Mesenchymal stem cell (in vitro differentiated cells and primary cell): Measurements from ENCODE around the gene IL6R.
A peak's percentile ranks its signal among the peaks of the same experiment; 100 is the strongest.

ENCODE experiments used
- DNase-seq: peaks from one replicate; pipeline ENCODE4 v3.0.0-alpha.2; 2013
- H2AFZ ChIP-seq: one replicate; pipeline ENCODE4 v1.6.1; 2013; ENCODE audit warnings: low read depth, mild to moderate bottlenecking, control low read depth, inconsistent platforms, low read length, moderate library complexity
- H2AK5ac ChIP-seq: 2 replicates; pipeline ENCODE4 v1.6.1; 2013; ENCODE audit warnings: low read length, moderate library complexity, mild to moderate bottlenecking, inconsistent platforms; ENCODE audit not compliant: severe bottlenecking
- H2BK120ac ChIP-seq: one replicate; pipeline ENCODE4 v1.6.1; 2013; ENCODE audit warnings: low read depth, mild to moderate bottlenecking, inconsistent platforms, low read length, moderate library complexity
- H2BK12ac ChIP-seq, 2 experiments: one replicate each; pipeline ENCODE4 v1.6.1; 2013; ENCODE audit warnings: inconsistent platforms in 2 of 2, low read length in 2 of 2, mild to moderate bottlenecking in 2 of 2, moderate library complexity in 2 of 2, control low read depth in 1 of 2
- H2BK15ac ChIP-seq: one replicate; pipeline ENCODE4 v1.6.1; 2013; ENCODE audit warnings: mild to moderate bottlenecking, low read depth, inconsistent platforms; ENCODE audit not compliant: poor library complexity, severe bottlenecking
- H2BK5ac ChIP-seq: 2 replicates; pipeline ENCODE4 v1.6.1; 2013; ENCODE audit warnings: low read depth, mild to moderate bottlenecking, low read length, control low read depth, inconsistent platforms; ENCODE audit not compliant: poor library complexity, severe bottlenecking
- H3K14ac ChIP-seq, 2 experiments: one replicate each; pipeline ENCODE4 v1.6.1; 2013; ENCODE audit warnings: inconsistent platforms in 2 of 2, low read length in 2 of 2, control low read depth in 1 of 2, mild to moderate bottlenecking in 1 of 2, moderate library complexity in 1 of 2
- H3K18ac ChIP-seq, 2 experiments: one replicate each; pipeline ENCODE4 v1.6.1; 2013; ENCODE audit warnings: inconsistent platforms in 2 of 2, low read length in 2 of 2, control low read depth in 1 of 2, low read depth in 1 of 2, mild to moderate bottlenecking in 1 of 2
- H3K23ac ChIP-seq, 2 experiments: one replicate each; pipeline ENCODE4 v1.6.1; 2013; ENCODE audit warnings: inconsistent platforms in 2 of 2, low read length in 2 of 2, mild to moderate bottlenecking in 2 of 2, moderate library complexity in 2 of 2, control low read depth in 1 of 2
- H3K27ac ChIP-seq: 2 replicates; pipeline ENCODE4 v1.5.1; 2013; ENCODE audit warnings: mild to moderate bottlenecking, moderate library complexity, low read length, control low read depth, inconsistent platforms; ENCODE audit not compliant: poor library complexity, severe bottlenecking
- H3K27me3 ChIP-seq, 2 experiments: 2 replicates each; pipeline versions ENCODE4 v1.6.1 to v1.7.0; 2013; ENCODE audit warnings: low read length in 2 of 2, mild to moderate bottlenecking in 2 of 2, moderate library complexity in 2 of 2, control low read depth in 1 of 2, inconsistent platforms in 1 of 2; ENCODE audit not compliant: control insufficient read depth in 1 of 2, insufficient read depth in 1 of 2
- H3K36me3 ChIP-seq, 2 experiments: 2 replicates each; pipeline versions ENCODE4 v1.6.1 to v1.7.0; 2013; ENCODE audit warnings: low read length in 2 of 2, control low read depth in 1 of 2, inconsistent platforms in 1 of 2, low read depth in 1 of 2, mild to moderate bottlenecking in 1 of 2; ENCODE audit not compliant: insufficient read depth in 2 of 2, control insufficient read depth in 1 of 2
- H3K4ac ChIP-seq, 2 experiments: one replicate each; pipeline ENCODE4 v1.6.1; 2013; ENCODE audit warnings: inconsistent platforms in 2 of 2, low read length in 2 of 2, mild to moderate bottlenecking in 2 of 2, moderate library complexity in 2 of 2, control low read depth in 1 of 2, low read depth in 1 of 2
- H3K4me1 ChIP-seq: 2 replicates; pipeline ENCODE4 v1.6.1; 2013; ENCODE audit warnings: low read depth, low read length, control low read depth; ENCODE audit not compliant: control insufficient read depth, insufficient read depth
- H3K4me2 ChIP-seq: 2 replicates; pipeline ENCODE4 v1.6.1; 2013; ENCODE audit warnings: low read length, mild to moderate bottlenecking, inconsistent platforms; ENCODE audit not compliant: poor library complexity, severe bottlenecking
- H3K4me3 ChIP-seq, 2 experiments: 2 replicates each; pipeline versions ENCODE4 v1.5.1 to v1.7.0; 2013; ENCODE audit warnings: low read length in 2 of 2, mild to moderate bottlenecking in 2 of 2, control low read depth in 1 of 2, low read depth in 1 of 2; ENCODE audit not compliant: insufficient read depth in 1 of 2
- H3K79me1 ChIP-seq: replicated peaks from 2 replicates; pipeline ENCODE4 v1.6.1; 2013; ENCODE audit warnings: mild to moderate bottlenecking, control low read depth, low read length, inconsistent platforms; ENCODE audit not compliant: poor library complexity, severe bottlenecking
- H3K9ac ChIP-seq: 2 replicates; pipeline ENCODE4 v1.7.0; 2013; ENCODE audit warnings: mild to moderate bottlenecking, low read length, moderate library complexity
- H3K9me3 ChIP-seq: 2 replicates; pipeline ENCODE4 v1.7.0; 2013; ENCODE audit warnings: mild to moderate bottlenecking, low read length; ENCODE audit not compliant: control insufficient read depth
- H4K8ac ChIP-seq: one replicate; pipeline ENCODE4 v1.6.1; 2013; ENCODE audit warnings: inconsistent platforms, mild to moderate bottlenecking, low read length, moderate library complexity
- H4K91ac ChIP-seq: one replicate; pipeline ENCODE4 v1.6.1; 2013; ENCODE audit warnings: mild to moderate bottlenecking, low read length, inconsistent platforms
- WGBS: methylation state at CpG from one replicate; pipeline ENCODE4 v1.1.7; 2013; ENCODE audit warnings: mixed read lengths; 5-methylcytosine and 5-hydroxymethylcytosine counted together

Gene IL6R

DNA sequence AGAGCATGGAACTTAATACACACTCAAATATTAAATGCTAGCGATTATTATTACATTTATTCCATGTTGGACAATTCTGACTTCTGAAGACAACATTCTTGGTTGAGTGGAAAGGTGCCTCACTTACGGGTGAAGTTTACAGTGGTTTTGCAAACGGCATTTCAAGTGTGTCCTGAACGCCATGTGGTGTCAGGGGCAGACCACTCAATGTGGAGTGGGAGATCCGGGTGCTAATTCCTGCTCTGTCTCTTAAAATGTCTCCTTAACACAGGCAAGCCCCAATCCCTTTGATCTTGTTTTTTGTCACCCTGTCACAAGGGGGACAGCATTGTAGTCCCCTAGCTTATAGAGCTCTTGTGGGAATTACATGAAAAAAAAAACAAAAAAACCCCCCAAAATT is 91.2 kb downstream of the IL6R start:
- no peak overlapping the region for H3K23ac ChIP-seq
- H4K8ac ChIP-seq: no peak overlapping the region
- H3K4me3 ChIP-seq: no peak overlapping the region
- no peak overlapping the region for H3K9ac ChIP-seq
- H4K91ac ChIP-seq: no peak overlapping the region
- no peaks in the 10 kb centered on the region for H3K36me3 ChIP-seq
- peaks cover 2% of the 10 kb centered on the region for H3K9me3 ChIP-seq
- peaks cover under 1% of the 10 kb centered on the region for H3K4me1 ChIP-seq
- H2BK12ac ChIP-seq: no peak overlapping the region
- no peak overlapping the region for H2AK5ac ChIP-seq
- H3K27me3 ChIP-seq: peaks cover 52 to 54% of the 10 kb centered on the region in 2 experiments
- no peaks in the 10 kb centered on the region for H3K79me1 ChIP-seq
- no peak overlapping the region for H3K4ac ChIP-seq
- H3K27ac ChIP-seq: no peak overlapping the region
- H2BK15ac ChIP-seq: no peak overlapping the region
- no peak overlapping the region for H2BK5ac ChIP-seq
- no peak overlapping the region for H2BK120ac ChIP-seq
- H3K18ac ChIP-seq: peak overlapping the region in 1 of 2 experiments; percentile 2
- no peak overlapping the region for H2AFZ ChIP-seq
- 27% methylated on average over 5 of the region's 5 CpGs for WGBS
- DNase-seq: no peak
- H3K4me2 ChIP-seq: no peak overlapping the region
- no peak overlapping the region for H3K14ac ChIP-seq

DNA sequence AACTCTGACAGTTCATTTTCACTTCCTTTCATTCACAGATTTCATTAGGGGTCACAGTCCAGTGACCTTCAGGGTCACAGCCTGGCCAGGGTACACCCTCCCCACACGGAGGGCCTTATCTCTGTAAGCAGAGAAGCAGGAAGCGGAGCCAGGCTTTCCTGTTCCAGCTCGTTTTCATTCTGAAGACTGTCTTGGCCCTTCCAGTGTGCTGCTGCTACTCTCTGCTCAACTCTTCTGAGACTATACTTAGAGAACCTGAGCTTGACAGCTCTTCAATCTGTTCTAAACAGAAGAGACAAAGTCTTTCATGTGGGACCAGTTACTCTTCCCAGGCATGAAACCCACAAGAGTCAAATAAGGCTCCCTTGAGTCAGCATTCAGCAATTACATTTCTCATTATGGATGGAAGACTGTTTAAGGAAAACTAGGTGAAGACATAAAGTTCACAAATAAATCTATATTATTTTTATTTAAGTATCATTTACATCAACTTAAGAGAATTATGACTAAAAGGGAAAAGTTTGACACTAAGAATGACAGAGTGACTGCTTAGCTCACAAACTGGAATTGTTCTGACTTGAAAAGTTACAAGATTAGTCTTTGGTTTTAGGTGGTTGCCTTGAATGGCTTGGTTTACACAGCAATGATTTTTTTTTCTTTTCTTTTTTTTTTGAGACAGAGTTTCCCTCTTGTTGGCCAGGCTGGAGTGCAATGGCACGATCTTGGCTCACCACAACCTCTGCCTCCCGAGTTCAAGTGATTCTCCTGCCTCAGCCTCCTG is 92.1 kb downstream of the IL6R start:
- Histone ChIP-seq H2AFZ (no peak overlapping the region), H3K18ac (no peak overlapping the region), H3K4me1 (peaks cover 6% of the 10 kb centered on the region), H2AK5ac (no peak overlapping the region), H2BK5ac (no peak overlapping the region), H2BK15ac (no peak overlapping the region), H3K36me3 (no peaks in the 10 kb centered on the region), H3K79me1 (no peaks in the 10 kb centered on the region), H3K27me3 (peaks cover 46 to 54% of the 10 kb centered on the region in 2 experiments), H3K23ac (no peak overlapping the region), H3K9me3 (peaks cover 2% of the 10 kb centered on the region), H3K4me3 (no peak overlapping the region), H4K91ac (no peak overlapping the region), H3K27ac (no peak overlapping the region), H3K4ac (no peak overlapping the region), H2BK12ac (no peak overlapping the region), H3K9ac (no peak overlapping the region), H4K8ac (no peak overlapping the region), H2BK120ac (no peak overlapping the region), H3K4me2 (no peak overlapping the region), H3K14ac (no peak overlapping the region)
- DNase-seq: peak; percentile 12
- WGBS: 44% methylated on average over 5 of the region's 5 CpGs

DNA sequence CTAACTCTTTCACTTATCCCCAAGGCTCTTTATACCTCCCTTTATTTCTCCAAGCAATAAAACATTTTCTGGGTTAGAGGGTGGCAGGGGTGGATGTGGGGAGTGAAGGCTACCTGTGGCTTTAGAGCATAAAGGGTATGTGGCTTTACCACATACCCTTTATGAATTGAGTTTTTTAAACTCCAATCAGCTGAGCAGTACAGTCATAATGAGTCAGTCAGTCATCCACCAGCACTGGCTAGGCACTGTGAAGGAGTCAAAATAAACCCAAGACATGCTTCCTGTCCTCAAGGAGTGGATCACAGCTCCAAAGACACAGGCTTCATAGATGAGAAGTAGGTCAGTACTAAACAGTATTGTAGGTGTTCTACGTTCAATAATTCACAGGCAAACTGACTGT is 94.3 kb downstream of the IL6R start:
- no peak overlapping the region for H3K4ac ChIP-seq
- no peak overlapping the region for H3K23ac ChIP-seq
- no peak overlapping the region for H3K14ac ChIP-seq
- peaks cover 44 to 59% of the 10 kb centered on the region in 2 experiments for H3K27me3 ChIP-seq
- H3K79me1 ChIP-seq: no peaks in the 10 kb centered on the region
- no peak overlapping the region for H4K8ac ChIP-seq
- H2BK5ac ChIP-seq: no peak overlapping the region
- H3K27ac ChIP-seq: no peak overlapping the region
- no peak overlapping the region for H2BK120ac ChIP-seq
- H3K4me3 ChIP-seq: no peak overlapping the region
- no peak overlapping the region for H3K4me2 ChIP-seq
- no peak overlapping the region for H4K91ac ChIP-seq
- H3K36me3 ChIP-seq: no peaks in the 10 kb centered on the region
- peaks cover 2% of the 10 kb centered on the region for H3K9me3 ChIP-seq
- no peak overlapping the region for H2AK5ac ChIP-seq
- H2BK12ac ChIP-seq: no peak overlapping the region
- no peak overlapping the region for H3K18ac ChIP-seq
- WGBS: 100% methylated on average over 1 of the region's 1 CpG
- no peak overlapping the region for H2BK15ac ChIP-seq
- no peak for DNase-seq
- H2AFZ ChIP-seq: no peak overlapping the region
- peaks cover 7% of the 10 kb centered on the region for H3K4me1 ChIP-seq
- no peak overlapping the region for H3K9ac ChIP-seq

DNA sequence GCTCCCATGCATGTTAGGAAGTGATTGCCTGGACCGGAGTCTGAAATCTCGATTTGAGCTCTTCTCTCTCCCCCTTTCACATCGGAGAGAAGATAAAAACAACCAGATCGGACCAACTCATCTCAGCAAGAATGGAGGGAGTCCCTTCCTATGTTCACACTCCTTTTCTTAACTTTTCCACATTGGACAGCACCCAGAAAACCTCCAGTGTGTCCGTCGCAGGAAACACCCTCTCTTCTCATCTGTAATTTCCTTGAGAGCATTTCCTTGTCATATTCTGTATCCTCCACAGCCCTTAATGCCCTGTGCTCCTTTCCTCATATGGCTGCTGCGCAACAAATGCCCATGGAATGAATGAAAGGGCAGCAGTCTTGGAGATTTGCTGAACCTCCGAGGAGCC is 95.4 kb downstream of the IL6R start:
- Histone ChIP-seq H2BK15ac (no peak overlapping the region), H3K4me3 (no peak overlapping the region), H2BK12ac (no peak overlapping the region), H2AK5ac (no peak overlapping the region), H4K91ac (no peak overlapping the region), H3K36me3 (no peaks in the 10 kb centered on the region), H3K23ac (no peak overlapping the region), H2BK5ac (no peak overlapping the region), H3K4me1 (peaks cover 7% of the 10 kb centered on the region), H2AFZ (no peak overlapping the region), H2BK120ac (no peak overlapping the region), H3K14ac (no peak overlapping the region), H4K8ac (no peak overlapping the region), H3K27ac (no peak overlapping the region), H3K9ac (no peak overlapping the region), H3K9me3 (peaks cover 2% of the 10 kb centered on the region), H3K18ac (no peak overlapping the region), H3K4ac (no peak overlapping the region), H3K79me1 (no peaks in the 10 kb centered on the region), H3K4me2 (no peak overlapping the region), H3K27me3 (peaks cover 52 to 68% of the 10 kb centered on the region in 2 experiments)
- 85% methylated on average over 8 of the region's 8 CpGs for WGBS
- no peak for DNase-seq
